Activated B cell treated with CpG ODN at 0.5 μM for 24 hours (primary cell): ENCODE measurements around the gene DAZAP1. TPM values are rescaled to one million over a fixed set of nuclear protein-coding genes. Genes with fewer than 3 reads are reported as not detected.

Experiments used
- ATAC-seq: fragments of 200-7000 bp; cut with Tn5 transposase; one replicate; pipeline ENCODE4 v1.10.0; 2021; ENCODE audit warnings: low read depth, mild to moderate bottlenecking, moderate library complexity
- CTCF ChIA-PET: fragments of 350-600 bp; sonication (Branson Sonifier 250); formaldehyde crosslinking; loops from one replicate; lab custom pipeline; 2021; ENCODE audit warnings: antibody characterized with exemption; lab: Charles Lee
- POLR2A ChIA-PET: fragments of 350-600 bp; sonication (Branson Sonifier 250); formaldehyde crosslinking; loops from one replicate; lab custom pipeline; 2021; ENCODE audit warnings: antibody characterized with exemption; lab: Charles Lee
- DNase-seq: peaks from one replicate; pipeline ENCODE4 v3.0.0; 2022
- H3K27ac Mint-ChIP-seq: one replicate; pipeline ENCODE4 v1.8.0; 2020; ENCODE audit warnings: mixed read lengths
- H3K27me3 Mint-ChIP-seq: one replicate; pipeline ENCODE4 v1.8.0; 2021; ENCODE audit warnings: mixed read lengths
- H3K36me3 Mint-ChIP-seq: one replicate; pipeline ENCODE4 v1.8.0; 2021; ENCODE audit warnings: low read depth, mixed read lengths
- H3K4me1 Mint-ChIP-seq: one replicate; pipeline ENCODE4 v1.8.0; 2021; ENCODE audit warnings: mixed read lengths
- H3K4me3 Mint-ChIP-seq: one replicate; pipeline ENCODE4 v1.8.0; 2020; ENCODE audit warnings: mild to moderate bottlenecking, mixed read lengths
- H3K9me3 Mint-ChIP-seq: one replicate; pipeline ENCODE4 v1.8.0; 2020; ENCODE audit warnings: mixed read lengths
- intact Hi-C: fragments of 100-400 bp; cut with micrococcal nuclease; formaldehyde crosslinking; loops from one replicate; pipeline ENCODE4 v1.15.1; 2024
- total RNA-seq: library from RNA; stranded (reverse); gene quantifications from 2 replicates; pipeline ENCODE4 v1.2.3, GENCODE V29; 2022
- TF ChIP-seq, protein P1 (sequence below): fragments of 200-600 bp; IDR thresholded peaks from one replicate; pipeline ENCODE4 v1.8.0; 2022; ENCODE audit warnings: antibody characterized with exemption, mild to moderate bottlenecking

Gene DAZAP1
- total RNA-seq, 1 donor from 2014 or later = 195 TPM

DNA sequence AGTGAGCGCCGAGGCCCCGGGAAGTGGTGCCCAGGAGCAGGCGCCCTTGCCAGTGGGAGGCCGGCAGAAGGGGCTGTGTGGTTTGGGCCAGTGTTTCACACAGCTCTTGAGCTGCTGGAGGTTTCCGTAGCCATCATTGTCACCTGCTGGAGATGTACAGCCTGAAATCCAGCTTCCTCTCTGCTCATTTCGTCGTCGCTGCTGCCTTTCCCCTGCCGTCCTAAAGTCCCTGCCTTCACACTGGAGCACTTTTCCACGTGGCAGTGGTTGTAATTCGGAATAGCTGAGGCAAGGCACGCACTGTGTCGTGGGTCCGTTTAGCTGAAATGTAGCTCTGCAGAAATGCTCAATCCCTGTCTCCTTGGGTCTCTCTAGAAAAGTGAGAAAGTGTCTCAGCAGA is 13.2 kb downstream of the DAZAP1 start:
- TF ChIP-seq, protein P1, sequence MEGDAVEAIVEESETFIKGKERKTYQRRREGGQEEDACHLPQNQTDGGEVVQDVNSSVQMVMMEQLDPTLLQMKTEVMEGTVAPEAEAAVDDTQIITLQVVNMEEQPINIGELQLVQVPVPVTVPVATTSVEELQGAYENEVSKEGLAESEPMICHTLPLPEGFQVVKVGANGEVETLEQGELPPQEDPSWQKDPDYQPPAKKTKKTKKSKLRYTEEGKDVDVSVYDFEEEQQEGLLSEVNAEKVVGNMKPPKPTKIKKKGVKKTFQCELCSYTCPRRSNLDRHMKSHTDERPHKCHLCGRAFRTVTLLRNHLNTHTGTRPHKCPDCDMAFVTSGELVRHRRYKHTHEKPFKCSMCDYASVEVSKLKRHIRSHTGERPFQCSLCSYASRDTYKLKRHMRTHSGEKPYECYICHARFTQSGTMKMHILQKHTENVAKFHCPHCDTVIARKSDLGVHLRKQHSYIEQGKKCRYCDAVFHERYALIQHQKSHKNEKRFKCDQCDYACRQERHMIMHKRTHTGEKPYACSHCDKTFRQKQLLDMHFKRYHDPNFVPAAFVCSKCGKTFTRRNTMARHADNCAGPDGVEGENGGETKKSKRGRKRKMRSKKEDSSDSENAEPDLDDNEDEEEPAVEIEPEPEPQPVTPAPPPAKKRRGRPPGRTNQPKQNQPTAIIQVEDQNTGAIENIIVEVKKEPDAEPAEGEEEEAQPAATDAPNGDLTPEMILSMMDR = no peak
- ATAC-seq (no peak), DNase-seq (no peak)
- H3K27ac Mint-ChIP-seq = no peak overlapping the region
- ChIA-PET CTCF (no interaction called here), POLR2A (no interaction called here)
- peaks cover 10% of the 10 kb centered on the region for H3K4me1 Mint-ChIP-seq
- H3K36me3 Mint-ChIP-seq = peaks cover 75% of the 10 kb centered on the region
- intact Hi-C loops = no loop called here
- no peaks in the 10 kb centered on the region for H3K9me3 Mint-ChIP-seq
- H3K4me3 Mint-ChIP-seq = no peak overlapping the region
- no peaks in the 10 kb centered on the region for H3K27me3 Mint-ChIP-seq

DNA sequence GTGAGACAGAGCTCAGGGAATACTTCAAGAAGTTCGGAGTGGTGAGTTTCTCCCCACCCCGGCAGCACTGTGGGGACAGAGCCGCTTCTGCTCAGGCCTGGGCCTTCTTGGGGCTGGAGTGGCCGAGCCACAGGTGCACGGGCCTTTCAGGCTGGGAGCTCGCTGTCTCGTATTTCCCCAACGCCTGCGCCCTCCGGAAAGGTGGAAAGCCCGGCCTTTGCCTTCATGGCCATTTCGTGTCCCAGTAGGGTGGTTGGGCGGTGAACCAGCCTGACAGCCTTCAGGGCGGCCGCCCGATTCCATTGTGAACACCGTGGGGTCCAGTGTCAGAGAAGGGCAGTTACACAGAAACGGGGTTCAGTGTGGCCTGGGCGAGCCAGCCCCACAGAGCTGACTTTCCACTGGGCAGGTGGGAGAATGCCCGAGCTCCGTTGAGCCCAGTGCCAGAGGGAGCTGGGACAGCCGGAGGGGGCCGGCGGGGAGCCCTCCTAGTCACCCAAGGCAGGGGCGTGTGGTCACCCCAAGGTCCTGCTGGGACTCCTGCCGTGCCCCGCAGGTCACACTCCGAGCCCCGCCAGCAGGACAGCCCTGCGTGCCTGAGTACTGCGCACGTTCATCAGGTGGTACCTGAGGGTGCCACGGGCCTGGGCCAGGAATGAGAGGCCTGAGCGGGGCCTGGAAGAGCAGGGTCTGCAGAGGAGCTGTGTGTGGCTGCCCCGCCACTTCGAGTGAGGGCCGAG is 14.0 kb downstream of the DAZAP1 start:
- DNase-seq (no peak), ATAC-seq (no peak)
- Mint-ChIP-seq H3K4me3 (no peak overlapping the region), H3K36me3 (peaks cover 77% of the 10 kb centered on the region), H3K27me3 (no peaks in the 10 kb centered on the region), H3K27ac (no peak overlapping the region), H3K9me3 (no peaks in the 10 kb centered on the region), H3K4me1 (peaks cover 5% of the 10 kb centered on the region)
- POLR2A ChIA-PET = no interaction called here
- CTCF ChIA-PET = no interaction called here
- TF ChIP-seq, protein P1 = no peak
- intact Hi-C loops = no loop called here

DNA sequence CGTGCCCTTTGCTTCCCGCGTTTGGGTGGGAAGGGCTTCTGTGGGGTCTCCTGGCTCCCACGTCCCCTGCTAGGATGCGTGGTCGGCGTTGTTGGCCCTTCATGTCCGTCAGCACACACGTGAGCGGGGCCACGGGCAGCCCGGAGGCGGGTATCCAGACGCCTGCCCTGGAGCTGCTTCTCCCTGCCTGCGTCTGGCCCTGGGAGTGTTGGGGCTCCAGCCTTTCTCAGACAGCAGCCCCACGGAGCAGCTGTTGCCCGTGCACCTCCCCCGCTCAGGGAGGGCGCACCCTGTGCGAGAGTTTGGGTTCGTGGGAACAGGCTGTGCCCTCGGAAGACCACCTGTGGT is 14.5 kb downstream of the DAZAP1 start:
- H3K9me3 Mint-ChIP-seq = no peaks in the 10 kb centered on the region
- H3K27ac Mint-ChIP-seq = no peak overlapping the region
- peaks cover 3% of the 10 kb centered on the region for H3K4me1 Mint-ChIP-seq
- intact Hi-C loops = no loop called here
- no peak overlapping the region for H3K4me3 Mint-ChIP-seq
- no peak for ATAC-seq
- DNase-seq = no peak
- TF ChIP-seq, protein P1 = no peak
- CTCF ChIA-PET = no interaction called here
- peaks cover 77% of the 10 kb centered on the region for H3K36me3 Mint-ChIP-seq
- POLR2A ChIA-PET = no interaction called here
- H3K27me3 Mint-ChIP-seq = no peaks in the 10 kb centered on the region

DNA sequence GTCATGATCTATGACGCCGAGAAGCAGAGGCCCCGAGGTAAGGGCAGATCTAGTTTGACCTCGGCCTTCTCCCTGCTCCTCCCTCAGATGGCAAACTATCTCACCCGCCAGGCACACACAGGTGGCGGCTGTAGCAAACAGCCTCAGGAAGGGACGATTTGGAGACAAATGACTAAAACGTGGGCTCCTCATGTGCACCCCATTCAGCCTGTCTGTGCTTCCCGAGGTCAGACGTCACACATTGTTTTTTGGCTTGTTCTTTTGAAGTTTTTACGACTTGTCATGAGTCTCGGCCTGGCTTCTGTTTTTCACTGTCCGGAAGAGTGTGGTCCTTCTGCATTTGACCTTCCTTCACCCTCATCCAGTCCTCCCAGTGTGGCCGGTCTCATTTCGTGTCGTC is 15.0 kb downstream of the DAZAP1 start:
- Mint-ChIP-seq H3K4me1 (peaks cover 3% of the 10 kb centered on the region), H3K27ac (no peak overlapping the region), H3K9me3 (no peaks in the 10 kb centered on the region), H3K36me3 (peaks cover 79% of the 10 kb centered on the region), H3K4me3 (no peak overlapping the region), H3K27me3 (no peaks in the 10 kb centered on the region)
- TF ChIP-seq, protein P1 = no peak
- intact Hi-C loops = no loop called here
- ChIA-PET CTCF (no interaction called here), POLR2A (no interaction called here)
- ATAC-seq = no peak
- no peak for DNase-seq

DNA sequence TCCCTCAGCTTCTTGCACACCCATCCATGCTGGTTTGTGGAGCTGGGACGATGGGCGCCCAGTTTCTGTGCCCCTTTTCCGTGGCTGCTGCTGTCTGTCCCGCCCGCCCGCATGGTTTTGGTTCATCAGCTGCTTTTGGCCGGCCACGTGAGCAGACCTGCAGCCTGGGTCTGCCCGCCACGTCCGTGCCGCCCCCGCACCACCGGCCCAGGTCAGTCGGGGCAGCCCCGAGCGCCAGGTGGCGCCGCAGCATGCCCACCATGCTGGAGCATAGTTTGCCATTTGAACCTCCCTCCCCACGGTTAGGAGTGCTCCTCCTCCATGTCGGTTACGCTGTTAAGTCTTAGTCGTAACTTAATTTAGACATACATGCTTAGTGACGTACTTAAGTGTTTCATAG is 15.6 kb downstream of the DAZAP1 start:
- H3K4me3 Mint-ChIP-seq = no peak overlapping the region
- CTCF ChIA-PET = no interaction called here
- ATAC-seq (no peak), DNase-seq (no peak)
- H3K27me3 Mint-ChIP-seq = no peaks in the 10 kb centered on the region
- TF ChIP-seq, protein P1 = no peak
- H3K27ac Mint-ChIP-seq = no peak overlapping the region
- H3K36me3 Mint-ChIP-seq = peaks cover 78% of the 10 kb centered on the region
- H3K4me1 Mint-ChIP-seq = peaks cover 3% of the 10 kb centered on the region
- POLR2A ChIA-PET = no interaction called here
- intact Hi-C loops = no loop called here
- H3K9me3 Mint-ChIP-seq = no peaks in the 10 kb centered on the region
